ENCODE results near the gene HDHD2. TPM values are rescaled to one million over a fixed set of nuclear protein-coding genes. Genes with fewer than 3 reads are reported as not detected.

Gene HDHD2
- total RNA-seq, 1 donor from 2014 or later: 17.2 TPM

DNA sequence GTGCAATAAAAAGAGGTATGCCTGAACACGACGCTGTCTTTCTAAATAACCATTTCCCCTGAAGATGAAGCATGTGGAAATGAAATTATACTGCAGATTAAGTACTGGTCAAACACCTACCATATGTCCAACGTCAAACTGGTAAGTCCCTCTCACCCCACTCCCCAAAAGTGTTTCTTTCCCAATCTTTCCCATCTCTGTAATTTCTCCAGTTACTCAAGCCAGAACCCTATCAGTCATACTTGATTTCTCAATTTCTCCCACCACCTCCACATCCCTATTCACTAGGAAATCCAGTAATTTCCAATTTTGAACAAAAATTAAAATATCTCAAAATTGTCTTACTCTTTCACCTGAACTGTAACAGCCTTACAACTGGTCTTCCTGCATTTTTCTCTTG lies 29.2 kb downstream of the HDHD2 start:
- no peaks in the 10 kb centered on the region for H3K36me3 ChIP-seq
- H3K4me1 ChIP-seq: no peaks in the 10 kb centered on the region
- H3K4me3 ChIP-seq: no peak overlapping the region
- DNase-seq (ENCODE audit: extremely low spot score in 2 of 2): no peak
- no peaks in the 10 kb centered on the region for H3K27me3 ChIP-seq
- H3K27ac ChIP-seq: no peak overlapping the region
- TF ChIP-seq, protein P1, sequence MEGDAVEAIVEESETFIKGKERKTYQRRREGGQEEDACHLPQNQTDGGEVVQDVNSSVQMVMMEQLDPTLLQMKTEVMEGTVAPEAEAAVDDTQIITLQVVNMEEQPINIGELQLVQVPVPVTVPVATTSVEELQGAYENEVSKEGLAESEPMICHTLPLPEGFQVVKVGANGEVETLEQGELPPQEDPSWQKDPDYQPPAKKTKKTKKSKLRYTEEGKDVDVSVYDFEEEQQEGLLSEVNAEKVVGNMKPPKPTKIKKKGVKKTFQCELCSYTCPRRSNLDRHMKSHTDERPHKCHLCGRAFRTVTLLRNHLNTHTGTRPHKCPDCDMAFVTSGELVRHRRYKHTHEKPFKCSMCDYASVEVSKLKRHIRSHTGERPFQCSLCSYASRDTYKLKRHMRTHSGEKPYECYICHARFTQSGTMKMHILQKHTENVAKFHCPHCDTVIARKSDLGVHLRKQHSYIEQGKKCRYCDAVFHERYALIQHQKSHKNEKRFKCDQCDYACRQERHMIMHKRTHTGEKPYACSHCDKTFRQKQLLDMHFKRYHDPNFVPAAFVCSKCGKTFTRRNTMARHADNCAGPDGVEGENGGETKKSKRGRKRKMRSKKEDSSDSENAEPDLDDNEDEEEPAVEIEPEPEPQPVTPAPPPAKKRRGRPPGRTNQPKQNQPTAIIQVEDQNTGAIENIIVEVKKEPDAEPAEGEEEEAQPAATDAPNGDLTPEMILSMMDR (IDR thresholded peaks at IDR 0.05): no peak
- no peak for TF ChIP-seq POLR2AphosphoS5 (IDR thresholded peaks at IDR 0.05; ENCODE audit: insufficient read depth in 1 of 2, low read depth in 1 of 2)
- TF ChIP-seq POLR2A (IDR thresholded peaks at IDR 0.05): no peak
- H3K9me3 ChIP-seq: no peaks in the 10 kb centered on the region
- intact Hi-C loops (cut with DNase I): no loop called here

DNA sequence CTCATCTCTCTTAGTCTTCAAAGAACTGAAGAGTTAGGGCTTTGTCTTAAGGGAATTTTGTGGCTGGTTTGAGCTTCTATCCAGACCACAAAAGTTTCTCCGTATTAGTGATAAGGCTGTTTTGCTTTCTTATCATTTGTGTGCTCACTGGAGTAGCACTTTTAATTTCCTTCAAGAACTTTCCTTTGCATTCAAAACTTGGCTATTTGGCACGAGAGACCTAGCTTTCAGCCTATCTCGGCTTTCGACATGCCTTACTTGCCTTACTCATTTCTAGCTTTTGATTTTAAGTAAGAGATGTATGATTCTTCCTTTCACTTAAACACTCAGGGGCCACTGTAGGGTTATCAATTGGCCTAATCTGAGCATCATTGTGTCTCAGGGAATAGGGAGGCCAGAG lies 29.9 kb downstream of the HDHD2 start:
- intact Hi-C loops (cut with DNase I): no loop called here
- no peak for TF ChIP-seq POLR2A (IDR thresholded peaks at IDR 0.05)
- no peak for TF ChIP-seq POLR2AphosphoS5 (IDR thresholded peaks at IDR 0.05; ENCODE audit: insufficient read depth in 1 of 2, low read depth in 1 of 2)
- TF ChIP-seq, protein P1 (IDR thresholded peaks at IDR 0.05): no peak
- H3K27ac ChIP-seq: no peak overlapping the region
- no peaks in the 10 kb centered on the region for H3K27me3 ChIP-seq
- no peaks in the 10 kb centered on the region for H3K36me3 ChIP-seq
- no peak overlapping the region for H3K4me3 ChIP-seq
- H3K9me3 ChIP-seq: no peaks in the 10 kb centered on the region
- DNase-seq (ENCODE audit: extremely low spot score in 2 of 2): no peak
- H3K4me1 ChIP-seq: no peaks in the 10 kb centered on the region

DNA sequence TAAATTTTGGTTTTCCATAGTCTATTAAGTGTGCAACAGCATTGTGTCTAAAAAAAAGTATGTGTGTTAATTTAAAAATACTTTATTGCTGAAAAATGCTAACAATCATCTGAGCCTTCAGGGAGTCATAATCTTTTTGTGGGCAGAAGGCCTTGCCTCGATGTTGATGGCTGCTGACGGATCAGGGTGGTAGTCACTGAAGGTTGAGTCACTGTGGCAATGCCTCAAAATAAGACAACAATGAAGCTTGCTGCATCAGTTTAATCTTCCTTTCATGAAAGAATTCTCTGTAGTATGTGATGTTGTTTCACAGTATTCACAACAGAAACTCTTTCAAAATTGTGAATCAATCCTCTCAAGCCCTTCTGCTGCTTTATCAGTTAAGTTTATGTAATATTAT lies 31.3 kb downstream of the HDHD2 start:
- H3K36me3 ChIP-seq: peaks cover 0 to 6% of the 10 kb centered on the region in 2 donors
- no peaks in the 10 kb centered on the region for H3K4me1 ChIP-seq
- intact Hi-C loops (cut with DNase I): no loop called here
- no peak for DNase-seq (ENCODE audit: extremely low spot score in 2 of 2)
- H3K27me3 ChIP-seq: no peaks in the 10 kb centered on the region
- TF ChIP-seq POLR2A (IDR thresholded peaks at IDR 0.05) (no peak), POLR2AphosphoS5 (IDR thresholded peaks at IDR 0.05; ENCODE audit: insufficient read depth in 1 of 2, low read depth in 1 of 2) (no peak)
- TF ChIP-seq, protein P1 (IDR thresholded peaks at IDR 0.05): no peak
- no peaks in the 10 kb centered on the region for H3K9me3 ChIP-seq
- H3K27ac ChIP-seq: no peak overlapping the region
- H3K4me3 ChIP-seq: no peak overlapping the region

DNA sequence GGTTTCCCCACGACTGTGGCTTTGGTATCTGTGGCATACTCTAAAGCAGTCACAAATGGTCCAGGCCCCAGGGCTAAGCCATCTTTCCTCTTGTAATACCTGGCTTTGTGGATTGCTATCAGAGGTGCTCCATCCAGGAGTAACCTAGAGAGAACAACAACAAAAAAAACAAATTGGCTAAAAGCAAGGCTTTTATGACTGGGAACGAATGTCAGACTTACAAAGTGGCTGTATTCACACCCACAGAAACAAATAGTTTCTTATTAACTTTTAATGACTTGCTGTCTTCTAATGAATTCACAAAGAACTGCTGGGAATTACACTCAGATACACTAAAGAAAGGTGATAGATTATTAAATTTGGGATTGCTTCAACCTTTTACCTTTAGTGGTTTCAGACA lies 35.1 kb downstream of the HDHD2 start:
- H3K9me3 ChIP-seq: no peaks in the 10 kb centered on the region
- H3K36me3 ChIP-seq: peaks cover 0 to 26% of the 10 kb centered on the region in 2 donors
- DNase-seq (ENCODE audit: extremely low spot score in 2 of 2): no peak
- intact Hi-C loops (cut with DNase I): no loop called here
- no peaks in the 10 kb centered on the region for H3K4me1 ChIP-seq
- H3K27me3 ChIP-seq: no peaks in the 10 kb centered on the region
- no peak overlapping the region for H3K27ac ChIP-seq
- TF ChIP-seq POLR2AphosphoS5 (IDR thresholded peaks at IDR 0.05; ENCODE audit: insufficient read depth in 1 of 2, low read depth in 1 of 2): no peak
- TF ChIP-seq, protein P1 (IDR thresholded peaks at IDR 0.05): no peak
- no peak for TF ChIP-seq POLR2A (IDR thresholded peaks at IDR 0.05)
- no peak overlapping the region for H3K4me3 ChIP-seq

DNA sequence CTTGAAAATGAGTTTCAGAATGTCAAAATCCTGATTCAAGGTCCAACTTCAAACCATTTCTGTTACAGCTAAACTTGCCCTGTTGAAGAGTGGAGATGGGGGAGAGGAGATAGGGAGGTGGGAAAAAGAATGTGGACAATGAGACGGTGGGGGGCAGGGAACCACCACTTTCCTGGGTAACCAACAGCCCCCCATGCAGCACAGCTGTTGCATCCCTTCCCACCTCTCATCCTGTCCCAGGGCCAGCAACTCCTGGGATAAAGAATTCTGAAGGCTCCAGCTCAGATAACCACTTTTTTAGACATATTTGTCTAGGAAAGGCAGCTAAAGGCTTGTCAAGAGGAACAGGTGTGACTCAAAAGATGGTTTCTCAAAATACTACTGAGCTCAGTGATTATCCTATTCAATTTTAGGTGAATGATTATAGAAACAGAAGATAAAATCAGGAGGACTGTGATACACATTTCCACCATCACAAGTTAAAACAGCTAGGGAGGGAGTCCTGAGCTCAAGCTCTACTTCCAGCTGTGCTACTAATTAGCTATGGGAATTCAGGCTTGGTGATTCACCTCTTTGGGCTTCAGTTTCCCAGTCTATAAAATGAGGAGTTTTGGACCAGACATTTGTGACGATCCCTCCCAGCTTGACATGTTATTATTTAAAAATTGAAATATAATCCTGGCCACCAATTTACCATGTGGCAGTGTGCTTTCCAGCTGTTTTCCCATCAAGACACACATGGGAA lies 36.3 kb downstream of the HDHD2 start:
- TF ChIP-seq, protein P1 (IDR thresholded peaks at IDR 0.05): no peak
- TF ChIP-seq POLR2A (IDR thresholded peaks at IDR 0.05) (no peak), POLR2AphosphoS5 (IDR thresholded peaks at IDR 0.05; ENCODE audit: insufficient read depth in 1 of 2, low read depth in 1 of 2) (no peak)
- Histone ChIP-seq H3K36me3 (peaks cover 0 to 26% of the 10 kb centered on the region in 2 donors), H3K9me3 (no peaks in the 10 kb centered on the region)

More for the DNA sequence above, 36.3 kb downstream of the HDHD2 start:
- Histone ChIP-seq H3K4me3 (no peak overlapping the region), H3K27ac (no peak overlapping the region), H3K27me3 (no peaks in the 10 kb centered on the region), H3K4me1 (no peaks in the 10 kb centered on the region)
- intact Hi-C loops (cut with DNase I): no loop called here
- DNase-seq (ENCODE audit: extremely low spot score in 2 of 2): no peak
